ENCODE data around the gene LRMDA. TPM values are rescaled to one million over a fixed set of nuclear protein-coding genes. Genes with fewer than 3 reads are reported as not detected.

The LRMDA gene
- total and polyA plus RNA-seq, 2 donors (not counting 1 experiment from before 2014, with no cell fraction given) = 0.12 TPM; not detected in 1

DNA sequence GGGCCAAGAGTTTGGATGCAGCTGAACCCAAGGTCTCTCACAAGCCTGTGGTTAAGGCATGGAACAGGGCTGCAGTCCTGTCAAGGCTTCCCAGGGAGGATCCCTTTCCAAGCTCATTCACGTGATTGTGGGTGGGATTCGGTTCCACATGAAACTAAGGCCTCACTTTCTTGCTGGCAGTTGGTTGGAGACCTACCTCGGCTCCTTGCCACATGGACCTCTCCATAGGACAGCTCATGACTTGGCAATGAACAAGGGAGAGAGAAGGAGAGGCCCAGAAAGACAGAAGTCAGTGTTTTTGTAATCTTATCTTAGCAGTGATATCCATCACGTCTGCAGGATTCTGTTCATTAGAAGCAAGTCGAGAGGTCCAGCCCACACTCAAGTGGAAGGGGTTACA is 583.8 kb downstream of the LRMDA start:
- ChIA-PET POLR2A (no interaction called here), CTCF (no interaction called here)
- no peak overlapping the region for H3K4me2 ChIP-seq (replicated peaks; ENCODE audit: low read depth, low read length, poor library complexity, severe bottlenecking)
- Mint-ChIP-seq H3K4me3 (no peak overlapping the region), H3K9me3 (ENCODE audit: insufficient read depth) (no peaks in the 10 kb centered on the region), H3K27me3 (peaks cover 5% of the 10 kb centered on the region), H3K27ac (no peak overlapping the region), H3K4me1 (no peaks in the 10 kb centered on the region)
- DNase-seq (no peak), ATAC-seq (ENCODE audit: low read depth) (no peak)
- TF ChIP-seq, protein P1, sequence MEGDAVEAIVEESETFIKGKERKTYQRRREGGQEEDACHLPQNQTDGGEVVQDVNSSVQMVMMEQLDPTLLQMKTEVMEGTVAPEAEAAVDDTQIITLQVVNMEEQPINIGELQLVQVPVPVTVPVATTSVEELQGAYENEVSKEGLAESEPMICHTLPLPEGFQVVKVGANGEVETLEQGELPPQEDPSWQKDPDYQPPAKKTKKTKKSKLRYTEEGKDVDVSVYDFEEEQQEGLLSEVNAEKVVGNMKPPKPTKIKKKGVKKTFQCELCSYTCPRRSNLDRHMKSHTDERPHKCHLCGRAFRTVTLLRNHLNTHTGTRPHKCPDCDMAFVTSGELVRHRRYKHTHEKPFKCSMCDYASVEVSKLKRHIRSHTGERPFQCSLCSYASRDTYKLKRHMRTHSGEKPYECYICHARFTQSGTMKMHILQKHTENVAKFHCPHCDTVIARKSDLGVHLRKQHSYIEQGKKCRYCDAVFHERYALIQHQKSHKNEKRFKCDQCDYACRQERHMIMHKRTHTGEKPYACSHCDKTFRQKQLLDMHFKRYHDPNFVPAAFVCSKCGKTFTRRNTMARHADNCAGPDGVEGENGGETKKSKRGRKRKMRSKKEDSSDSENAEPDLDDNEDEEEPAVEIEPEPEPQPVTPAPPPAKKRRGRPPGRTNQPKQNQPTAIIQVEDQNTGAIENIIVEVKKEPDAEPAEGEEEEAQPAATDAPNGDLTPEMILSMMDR (IDR thresholded peaks at IDR 0.05) = no peak
- TF ChIP-seq EZH2 (IDR thresholded peaks at IDR 0.05; ENCODE audit: borderline replicate concordance, insufficient read depth, low read depth, low read length, poor library complexity, severe bottlenecking) = no peak
- intact Hi-C loops (cut with micrococcal nuclease) = no loop called here
- H3K36me3 ChIP-seq (replicated peaks in 1 of 2; ENCODE audit: control extremely low read depth in 1 of 2, control insufficient read depth in 1 of 2, extremely low read depth in 1 of 2, insufficient read depth in 2 of 2, low read length in 1 of 2) = no peaks in the 10 kb centered on the region
- H3K79me2 ChIP-seq (ENCODE audit: control insufficient read depth, insufficient read depth, low read length) = no peaks in the 10 kb centered on the region
- 90% methylated on average over 4 of the region's 5 CpGs for WGBS (ENCODE audit: insufficient coverage)
- H3K4me1 ChIP-seq (ENCODE audit: control insufficient read depth in 2 of 2, insufficient read depth in 2 of 2, low read length in 2 of 2) = no peaks in the 10 kb centered on the region
- H2AFZ ChIP-seq (ENCODE audit: insufficient read depth, low read depth, low read length, poor library complexity, severe bottlenecking) = no peak overlapping the region
- H3K9me3 ChIP-seq (ENCODE audit: control extremely low read depth in 1 of 3, control insufficient read depth in 2 of 3, insufficient read depth in 1 of 3, low read length in 2 of 3) = no peaks in the 10 kb centered on the region
- H3K27ac ChIP-seq (ENCODE audit: low read length in 2 of 2) = no peak overlapping the region
- no peaks in the 10 kb centered on the region for H3K27me3 ChIP-seq (replicated peaks in 1 of 4; ENCODE audit: control extremely low read depth in 1 of 4, control insufficient read depth in 3 of 4, insufficient read depth in 4 of 4, low read length in 3 of 4)
- H4K20me1 ChIP-seq (ENCODE audit: control insufficient read depth, insufficient read depth, low read length, poor library complexity, severe bottlenecking) = no peaks in the 10 kb centered on the region
- H3K9ac ChIP-seq (ENCODE audit: low read length) = no peak overlapping the region
- no peak overlapping the region for H3K4me3 ChIP-seq (ENCODE audit: control extremely low read depth in 1 of 5, extremely low read depth in 1 of 5, insufficient read depth in 1 of 5, low read depth in 2 of 5, low read length in 4 of 5)

DNA sequence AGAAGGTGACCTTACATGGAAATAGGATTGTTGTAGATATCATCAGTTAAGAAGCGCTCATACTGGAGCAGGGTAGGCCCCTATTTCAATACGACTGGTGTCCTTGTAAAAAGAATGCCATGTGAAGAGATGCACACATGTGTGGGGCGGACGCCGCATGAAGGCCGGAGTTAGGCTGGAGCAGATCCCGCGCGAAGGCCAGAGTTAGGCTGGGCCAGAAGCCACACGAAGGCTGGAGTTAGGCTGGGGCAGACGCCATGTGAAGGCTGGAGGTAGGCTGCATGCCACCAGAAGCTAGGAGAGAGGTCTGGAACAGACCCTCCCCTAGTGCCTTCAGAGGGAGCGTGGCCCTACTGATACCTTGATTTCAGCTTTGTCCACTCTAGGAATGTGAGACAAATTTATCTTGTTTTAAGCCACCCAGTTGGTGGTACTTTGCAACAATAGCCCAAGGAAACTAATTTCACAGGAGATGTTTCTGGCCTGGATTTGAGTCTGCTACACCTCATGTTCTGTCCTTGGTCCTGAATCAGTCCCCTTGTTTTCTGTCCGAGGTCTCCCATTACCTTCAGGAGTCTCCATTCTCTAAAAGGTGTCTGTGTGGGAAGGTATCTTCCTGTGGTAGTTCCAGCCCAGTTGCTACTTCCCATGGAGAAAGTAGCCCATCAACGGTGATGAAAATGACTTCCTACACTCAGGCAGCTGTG is 585.8 kb downstream of the LRMDA start:
- H3K27me3 ChIP-seq (replicated peaks in 1 of 4; ENCODE audit: control extremely low read depth in 1 of 4, control insufficient read depth in 3 of 4, insufficient read depth in 4 of 4, low read length in 3 of 4) = no peaks in the 10 kb centered on the region
- H3K27me3 Mint-ChIP-seq = no peaks in the 10 kb centered on the region
- 96% methylated on average over 12 of the region's 14 CpGs for WGBS (ENCODE audit: insufficient coverage)
- no peak overlapping the region for H3K9ac ChIP-seq (ENCODE audit: low read length)
- H3K4me1 ChIP-seq (ENCODE audit: control insufficient read depth in 2 of 2, insufficient read depth in 2 of 2, low read length in 2 of 2) = no peaks in the 10 kb centered on the region
- H3K36me3 ChIP-seq (replicated peaks in 1 of 2; ENCODE audit: control extremely low read depth in 1 of 2, control insufficient read depth in 1 of 2, extremely low read depth in 1 of 2, insufficient read depth in 2 of 2, low read length in 1 of 2) = no peaks in the 10 kb centered on the region
- no peak overlapping the region for H3K4me2 ChIP-seq (replicated peaks; ENCODE audit: low read depth, low read length, poor library complexity, severe bottlenecking)
- H3K9me3 Mint-ChIP-seq (ENCODE audit: insufficient read depth) = no peaks in the 10 kb centered on the region
- no peak overlapping the region for H3K4me3 Mint-ChIP-seq
- no peaks in the 10 kb centered on the region for H3K79me2 ChIP-seq (ENCODE audit: control insufficient read depth, insufficient read depth, low read length)
- H3K27ac Mint-ChIP-seq = no peak overlapping the region
- H2AFZ ChIP-seq (ENCODE audit: insufficient read depth, low read depth, low read length, poor library complexity, severe bottlenecking) = no peak overlapping the region
- H4K20me1 ChIP-seq (ENCODE audit: control insufficient read depth, insufficient read depth, low read length, poor library complexity, severe bottlenecking) = no peaks in the 10 kb centered on the region
- no peaks in the 10 kb centered on the region for H3K9me3 ChIP-seq (ENCODE audit: control extremely low read depth in 1 of 3, control insufficient read depth in 2 of 3, insufficient read depth in 1 of 3, low read length in 2 of 3)
- H3K27ac ChIP-seq (ENCODE audit: low read length in 2 of 2) = no peak overlapping the region
- ChIA-PET POLR2A (no interaction called here), CTCF (no interaction called here)
- intact Hi-C loops (cut with micrococcal nuclease) = no loop called here
- no peak overlapping the region for H3K4me3 ChIP-seq (ENCODE audit: control extremely low read depth in 1 of 5, extremely low read depth in 1 of 5, insufficient read depth in 1 of 5, low read depth in 2 of 5, low read length in 4 of 5)
- TF ChIP-seq, protein P1 (IDR thresholded peaks at IDR 0.05) = no peak
- TF ChIP-seq EZH2 (IDR thresholded peaks at IDR 0.05; ENCODE audit: borderline replicate concordance, insufficient read depth, low read depth, low read length, poor library complexity, severe bottlenecking) = no peak
- DNase-seq = no peak
- ATAC-seq (ENCODE audit: low read depth) = no peak
- H3K4me1 Mint-ChIP-seq = no peaks in the 10 kb centered on the region
